NB4 (cell line): ENCODE data around the gene CTNNA2.

Experiments used
- DNase-seq: peaks from one replicate; pipeline ENCODE4 v3.0.0; 2010; ENCODE audit warnings: low read depth
- H3K4me3 ChIP-seq: one replicate; pipeline ENCODE4 v1.5.1; 2011; ENCODE audit warnings: mild to moderate bottlenecking, low read depth, low read length, moderate library complexity
- CTCF ChIP-seq: IDR thresholded peaks from one replicate; pipeline ENCODE4 v1.5.1; 2012; ENCODE audit warnings: low read depth, low read length
- MYC ChIP-seq: IDR thresholded peaks from 2 replicates; pipeline ENCODE4 v1.6.1; 2011; ENCODE audit warnings: low read depth, low read length
- POLR2A ChIP-seq: IDR thresholded peaks from 2 replicates; pipeline ENCODE4 v1.6.1; 2011; ENCODE audit warnings: mild to moderate bottlenecking; ENCODE audit not compliant: insufficient read length; ENCODE audit errors: extremely low read depth
- TF ChIP-seq, protein P1 (sequence below): IDR thresholded peaks from 2 replicates; pipeline ENCODE4 v1.6.1; 2011; ENCODE audit warnings: low read depth, low read length

The CTNNA2 gene

DNA sequence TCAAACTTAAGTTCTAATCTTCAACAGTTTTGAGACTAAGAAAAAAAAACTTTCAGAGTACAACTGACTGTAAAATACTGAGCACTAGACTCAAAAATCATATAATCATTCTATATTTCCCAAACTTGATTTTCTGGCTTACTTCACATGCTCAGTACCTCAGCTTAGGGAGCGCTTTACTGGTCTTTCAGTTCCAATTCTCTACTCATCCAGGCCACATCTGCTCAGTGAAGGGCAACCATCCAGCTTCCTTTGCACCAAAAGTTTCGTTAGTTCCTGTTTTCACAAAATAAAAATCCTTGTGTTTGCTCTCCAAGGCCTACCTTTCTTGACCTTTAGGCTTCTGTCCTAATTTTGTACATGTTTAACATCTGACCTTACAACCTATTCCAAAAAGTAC is 1079.3 kb downstream of the CTNNA2 start:
- no peak for DNase-seq
- TF ChIP-seq, protein P1, sequence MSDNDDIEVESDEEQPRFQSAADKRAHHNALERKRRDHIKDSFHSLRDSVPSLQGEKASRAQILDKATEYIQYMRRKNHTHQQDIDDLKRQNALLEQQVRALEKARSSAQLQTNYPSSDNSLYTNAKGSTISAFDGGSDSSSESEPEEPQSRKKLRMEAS: no peak
- TF ChIP-seq POLR2A: no peak
- no peak for TF ChIP-seq CTCF
- TF ChIP-seq MYC: no peak
- no peak overlapping the region for H3K4me3 ChIP-seq

GRCh38 chr2:80610108-80610507 is 1097.3 kb downstream of the CTNNA2 start:
- no peak for TF ChIP-seq POLR2A
- TF ChIP-seq, protein P1: no peak
- TF ChIP-seq CTCF: no peak
- TF ChIP-seq MYC: no peak
- H3K4me3 ChIP-seq: no peak overlapping the region
- DNase-seq: no peak

- TF ChIP-seq MYC: no peak
- no peak for TF ChIP-seq CTCF
- TF ChIP-seq, protein P1: no peak
- no peak for TF ChIP-seq POLR2A
Observed at GRCh38 chr2:80621656-80622055, 1108.8 kb downstream of the CTNNA2 start.

GRCh38 chr2:80624062-80624461 is 1111.2 kb downstream of the CTNNA2 start:
- TF ChIP-seq POLR2A (no peak), CTCF (no peak), MYC (no peak)
- TF ChIP-seq, protein P1: no peak
- DNase-seq: no peak
- no peak overlapping the region for H3K4me3 ChIP-seq

More at GRCh38 chr2:80621656-80622055, 1108.8 kb downstream of the CTNNA2 start:
- DNase-seq: no peak
- no peak overlapping the region for H3K4me3 ChIP-seq

DNA sequence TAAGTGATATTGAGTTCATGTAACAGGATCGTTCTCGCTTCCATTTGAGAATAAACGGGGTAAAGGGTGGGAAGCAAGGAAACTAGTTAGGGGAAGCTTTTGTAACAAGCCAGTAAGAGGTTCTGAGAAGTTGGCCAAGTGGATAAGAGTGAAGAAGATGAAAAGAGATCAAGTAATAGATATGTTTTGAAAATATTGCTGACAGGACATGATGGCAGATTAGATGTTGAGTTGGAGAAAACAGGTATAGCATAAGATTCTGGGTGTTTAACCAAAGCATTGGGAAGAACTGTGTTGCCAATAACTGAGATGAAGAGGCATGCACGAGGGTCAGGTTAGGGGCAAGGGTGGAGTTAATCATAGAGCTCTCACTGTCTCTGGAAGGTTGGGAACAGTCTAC is 1121.7 kb downstream of the CTNNA2 start:
- no peak for TF ChIP-seq MYC
- no peak for TF ChIP-seq POLR2A
- TF ChIP-seq, protein P1: no peak
- no peak overlapping the region for H3K4me3 ChIP-seq
- DNase-seq: no peak

- TF ChIP-seq, protein P1: no peak
- no peak for TF ChIP-seq POLR2A
- TF ChIP-seq CTCF: no peak
- no peak for TF ChIP-seq MYC
Observed at GRCh38 chr2:80638783-80639182, 1125.9 kb downstream of the CTNNA2 start.

More at GRCh38 chr2:80638783-80639182, 1125.9 kb downstream of the CTNNA2 start:
- no peak for DNase-seq
- no peak overlapping the region for H3K4me3 ChIP-seq
